ENCODE data around the gene CFAP100. TPM values are rescaled to one million over a fixed set of nuclear protein-coding genes. Genes with fewer than 3 reads are reported as not detected.

Gene CFAP100
- total RNA-seq, 1 donor from 2014 or later = not detected

DNA sequence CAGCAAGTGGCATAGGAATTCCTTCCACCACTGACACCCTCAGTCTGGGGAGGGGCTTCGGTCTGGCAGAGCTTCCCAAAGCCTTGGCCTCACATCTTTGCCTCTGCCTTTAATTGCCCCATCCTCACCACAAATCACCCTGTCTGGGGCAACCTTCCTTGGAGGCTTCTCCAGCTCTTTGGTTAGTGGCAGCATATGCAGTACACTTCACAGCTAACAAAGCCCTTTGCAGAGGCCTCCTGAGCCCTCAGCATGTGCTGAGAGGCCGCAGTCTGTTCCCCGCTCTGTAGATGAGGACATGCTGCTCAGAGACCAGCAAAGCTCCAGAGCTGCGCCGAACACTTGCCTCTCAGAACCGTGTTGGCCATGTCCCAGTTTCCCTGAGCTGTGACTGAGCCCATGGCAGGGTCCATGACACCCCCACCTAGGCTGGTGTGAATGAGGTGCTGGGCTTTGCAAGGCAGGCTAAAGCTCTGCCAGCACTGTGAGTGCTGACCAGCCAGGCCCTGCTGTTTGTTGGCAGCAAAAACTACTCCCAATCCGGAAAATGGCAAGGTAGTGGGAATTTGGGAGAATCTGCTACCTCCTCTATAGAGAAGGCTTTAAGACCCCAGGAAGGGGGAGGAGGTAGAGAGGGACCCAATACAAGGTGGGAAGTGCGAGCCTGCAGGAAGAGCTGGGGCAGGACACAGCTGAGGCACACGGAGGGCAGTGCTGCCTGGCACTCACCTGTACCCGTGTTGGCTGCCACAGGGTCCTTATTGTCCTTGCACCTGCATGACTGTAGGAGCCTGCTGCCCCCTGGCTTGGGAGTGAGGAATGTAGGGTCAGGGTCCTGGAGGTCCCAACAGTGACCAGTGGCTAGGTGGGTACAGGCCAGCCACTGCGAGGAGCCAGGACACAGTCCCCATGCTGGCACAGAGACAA is 29.1 kb upstream of the CFAP100 start:
- Histone ChIP-seq H3K4me1 (ENCODE audit: insufficient read depth, low read length) (no peaks in the 10 kb centered on the region), H3K27ac (ENCODE audit: low read depth, low read length) (no peak overlapping the region), H3K4me2 (ENCODE audit: low read length) (no peak overlapping the region), H3K4me3 (ENCODE audit: insufficient read depth, low read depth, low read length) (no peak overlapping the region), H4K20me1 (ENCODE audit: insufficient read depth, low read length) (no peaks in the 10 kb centered on the region), H3K36me3 (ENCODE audit: insufficient read depth, low read length) (no peaks in the 10 kb centered on the region), H3K9ac (ENCODE audit: low read length) (no peak overlapping the region), H3K27me3 (ENCODE audit: insufficient read depth, low read length) (peaks cover 7% of the 10 kb centered on the region), H3K79me2 (ENCODE audit: insufficient read depth, low read length) (no peaks in the 10 kb centered on the region), H2AFZ (ENCODE audit: low read depth, low read length) (no peak overlapping the region), H3K9me3 (ENCODE audit: insufficient read depth, low read depth, low read length) (no peaks in the 10 kb centered on the region)
- Mint-ChIP-seq H3K36me3 (ENCODE audit: low read depth, unreplicated experiment) (no peaks in the 10 kb centered on the region), H3K9me3 (ENCODE audit: unreplicated experiment) (no peaks in the 10 kb centered on the region), H3K4me1 (ENCODE audit: low read depth, unreplicated experiment) (no peaks in the 10 kb centered on the region), H3K4me3 (ENCODE audit: unreplicated experiment) (no peak overlapping the region), H3K27ac (ENCODE audit: unreplicated experiment) (no peak overlapping the region), H3K27me3 (ENCODE audit: low read depth, unreplicated experiment) (peaks cover 35% of the 10 kb centered on the region)
- TF ChIP-seq EZH2 (IDR thresholded peaks at IDR 0.05; ENCODE audit: insufficient read depth, low read length) = no peak
- TF ChIP-seq, protein P1, sequence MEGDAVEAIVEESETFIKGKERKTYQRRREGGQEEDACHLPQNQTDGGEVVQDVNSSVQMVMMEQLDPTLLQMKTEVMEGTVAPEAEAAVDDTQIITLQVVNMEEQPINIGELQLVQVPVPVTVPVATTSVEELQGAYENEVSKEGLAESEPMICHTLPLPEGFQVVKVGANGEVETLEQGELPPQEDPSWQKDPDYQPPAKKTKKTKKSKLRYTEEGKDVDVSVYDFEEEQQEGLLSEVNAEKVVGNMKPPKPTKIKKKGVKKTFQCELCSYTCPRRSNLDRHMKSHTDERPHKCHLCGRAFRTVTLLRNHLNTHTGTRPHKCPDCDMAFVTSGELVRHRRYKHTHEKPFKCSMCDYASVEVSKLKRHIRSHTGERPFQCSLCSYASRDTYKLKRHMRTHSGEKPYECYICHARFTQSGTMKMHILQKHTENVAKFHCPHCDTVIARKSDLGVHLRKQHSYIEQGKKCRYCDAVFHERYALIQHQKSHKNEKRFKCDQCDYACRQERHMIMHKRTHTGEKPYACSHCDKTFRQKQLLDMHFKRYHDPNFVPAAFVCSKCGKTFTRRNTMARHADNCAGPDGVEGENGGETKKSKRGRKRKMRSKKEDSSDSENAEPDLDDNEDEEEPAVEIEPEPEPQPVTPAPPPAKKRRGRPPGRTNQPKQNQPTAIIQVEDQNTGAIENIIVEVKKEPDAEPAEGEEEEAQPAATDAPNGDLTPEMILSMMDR (IDR thresholded peaks at IDR 0.05; ENCODE audit: insufficient read depth, low read depth, low read length) = no peak
- DNase-seq (ENCODE audit: low read depth) (no peak), FAIRE-seq (no peak)

DNA sequence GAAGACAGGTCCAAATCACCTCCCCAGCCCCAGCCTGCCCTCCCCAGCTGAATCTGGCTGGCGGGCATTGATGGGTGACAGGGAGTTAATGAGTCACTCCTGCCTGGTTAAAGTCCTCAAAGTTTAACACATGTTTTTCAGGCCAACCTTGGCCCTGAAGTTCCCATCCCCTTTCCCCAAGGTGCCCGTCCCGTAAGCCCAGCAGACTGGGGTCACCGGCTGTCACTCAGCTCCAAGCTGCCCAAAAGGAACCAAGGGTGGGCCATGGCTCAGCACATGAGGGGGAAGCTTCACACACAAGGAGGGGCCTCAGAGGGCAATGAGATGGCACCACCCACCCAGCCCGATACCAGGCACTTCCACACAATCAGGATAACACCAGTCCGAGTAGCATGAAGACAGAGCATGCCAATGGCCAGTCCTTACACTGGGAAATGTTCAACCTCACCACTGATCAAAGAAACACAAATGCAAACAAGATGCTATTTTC is 27.3 kb upstream of the CFAP100 start:
- H3K4me3 ChIP-seq (ENCODE audit: insufficient read depth, low read depth, low read length) = no peak overlapping the region
- TF ChIP-seq EZH2 (IDR thresholded peaks at IDR 0.05; ENCODE audit: insufficient read depth, low read length) = no peak
- TF ChIP-seq, protein P1 (IDR thresholded peaks at IDR 0.05; ENCODE audit: insufficient read depth, low read depth, low read length) = no peak
- no peak overlapping the region for H3K27ac ChIP-seq (ENCODE audit: low read depth, low read length)
- H3K9ac ChIP-seq (ENCODE audit: low read length) = no peak overlapping the region
- no peak for DNase-seq (ENCODE audit: low read depth)
- no peaks in the 10 kb centered on the region for H3K79me2 ChIP-seq (ENCODE audit: insufficient read depth, low read length)
- no peaks in the 10 kb centered on the region for H4K20me1 ChIP-seq (ENCODE audit: insufficient read depth, low read length)
- Mint-ChIP-seq H3K27ac (ENCODE audit: unreplicated experiment) (no peak overlapping the region), H3K4me1 (ENCODE audit: low read depth, unreplicated experiment) (no peaks in the 10 kb centered on the region), H3K27me3 (ENCODE audit: low read depth, unreplicated experiment) (peaks cover 30% of the 10 kb centered on the region), H3K9me3 (ENCODE audit: unreplicated experiment) (no peaks in the 10 kb centered on the region), H3K4me3 (ENCODE audit: unreplicated experiment) (no peak overlapping the region), H3K36me3 (ENCODE audit: low read depth, unreplicated experiment) (no peaks in the 10 kb centered on the region)
- no peak overlapping the region for H3K4me2 ChIP-seq (ENCODE audit: low read length)
- H3K9me3 ChIP-seq (ENCODE audit: insufficient read depth, low read depth, low read length) = no peaks in the 10 kb centered on the region
- H3K36me3 ChIP-seq (ENCODE audit: insufficient read depth, low read length) = no peaks in the 10 kb centered on the region
- peaks cover under 1% of the 10 kb centered on the region for H3K27me3 ChIP-seq (ENCODE audit: insufficient read depth, low read length)
- H2AFZ ChIP-seq (ENCODE audit: low read depth, low read length) = no peak overlapping the region
- no peak for FAIRE-seq
- no peaks in the 10 kb centered on the region for H3K4me1 ChIP-seq (ENCODE audit: insufficient read depth, low read length)

DNA sequence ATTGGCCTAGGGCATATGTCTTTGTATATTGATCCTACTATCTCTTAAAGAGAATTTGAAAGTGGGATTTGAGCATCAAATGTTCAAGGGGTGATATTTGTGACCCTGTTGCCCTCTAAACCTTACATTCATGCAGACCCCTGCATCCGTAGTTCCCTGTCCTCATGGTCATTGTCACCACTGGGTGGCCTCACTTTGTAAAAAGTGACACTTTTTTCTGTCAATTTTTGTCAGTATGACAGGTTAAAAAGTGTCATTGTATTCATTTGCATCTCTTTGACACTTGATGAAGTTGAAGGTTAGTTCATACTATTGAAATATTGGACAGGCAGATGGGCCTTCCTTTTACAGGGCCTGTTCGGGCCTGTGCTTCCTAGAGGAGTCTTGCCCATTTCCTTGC is 25.2 kb upstream of the CFAP100 start:
- Mint-ChIP-seq H3K27ac (ENCODE audit: unreplicated experiment) (no peak overlapping the region), H3K27me3 (ENCODE audit: low read depth, unreplicated experiment) (peaks cover 28% of the 10 kb centered on the region), H3K36me3 (ENCODE audit: low read depth, unreplicated experiment) (no peaks in the 10 kb centered on the region), H3K9me3 (ENCODE audit: unreplicated experiment) (no peaks in the 10 kb centered on the region), H3K4me3 (ENCODE audit: unreplicated experiment) (no peak overlapping the region), H3K4me1 (ENCODE audit: low read depth, unreplicated experiment) (peaks cover 7% of the 10 kb centered on the region)
- Histone ChIP-seq H3K27me3 (ENCODE audit: insufficient read depth, low read length) (no peaks in the 10 kb centered on the region), H3K36me3 (ENCODE audit: insufficient read depth, low read length) (no peaks in the 10 kb centered on the region), H3K9me3 (ENCODE audit: insufficient read depth, low read depth, low read length) (no peaks in the 10 kb centered on the region), H3K4me2 (ENCODE audit: low read length) (no peak overlapping the region), H3K27ac (ENCODE audit: low read depth, low read length) (no peak overlapping the region), H3K4me1 (ENCODE audit: insufficient read depth, low read length) (no peaks in the 10 kb centered on the region), H2AFZ (ENCODE audit: low read depth, low read length) (no peak overlapping the region), H4K20me1 (ENCODE audit: insufficient read depth, low read length) (no peaks in the 10 kb centered on the region), H3K79me2 (ENCODE audit: insufficient read depth, low read length) (no peaks in the 10 kb centered on the region), H3K4me3 (ENCODE audit: insufficient read depth, low read depth, low read length) (no peak overlapping the region), H3K9ac (ENCODE audit: low read length) (no peak overlapping the region)
- no peak for FAIRE-seq
- TF ChIP-seq, protein P1 (IDR thresholded peaks at IDR 0.05; ENCODE audit: insufficient read depth, low read depth, low read length) = no peak
- TF ChIP-seq EZH2 (IDR thresholded peaks at IDR 0.05; ENCODE audit: insufficient read depth, low read length) = no peak
- DNase-seq (ENCODE audit: low read depth) = no peak
